Endothelial cell of umbilical vein (primary cell): ENCODE data around the gene FBLN7. TPM values are rescaled to one million over a fixed set of nuclear protein-coding genes. Genes with fewer than 3 reads are reported as not detected.

Experiments
- BruUV-seq: library from RNA; stranded (reverse); fragments of 400-500 nt; replicated peaks from 2 replicates; lab custom pipeline; 2021; lab: Mats Ljungman, UMichigan
- CTCF ChIA-PET: fragments of 300-600, 350-600 bp; sonication (Branson Sonifier 250); formaldehyde crosslinking; loops from one replicate; lab custom pipeline; 2021; ENCODE audit warnings: antibody characterized with exemption, inconsistent platforms; lab: Charles Lee
- POLR2A ChIA-PET: fragments of 300-600, 350-600 bp; sonication (Branson Sonifier 250); formaldehyde crosslinking; loops from one replicate; lab custom pipeline; 2021; ENCODE audit warnings: antibody characterized with exemption, inconsistent platforms; lab: Charles Lee
- DNase-seq: peaks from one replicate; pipeline ENCODE4 v3.0.0-alpha.2; 2011; ENCODE audit warnings: low read depth, low spot score
- FAIRE-seq: peaks from 2 replicates; lab custom pipeline; 2011; peaks lifted over from hg19 to GRCh38; lab: Jason Lieb, UNC
- H2AFZ ChIP-seq: 2 replicates; pipeline ENCODE4 v1.6.0; 2012; ENCODE audit warnings: low read depth, low read length, control low read depth, inconsistent platforms
- H3K27ac ChIP-seq: 2 replicates; pipeline ENCODE4 v1.5.1; 2011; ENCODE audit warnings: low read depth, mild to moderate bottlenecking, control low read depth, low read length, moderate library complexity; ENCODE audit not compliant: insufficient read depth
- H3K27me3 ChIP-seq, 2 experiments: 2 replicates each; pipeline versions ENCODE4 v1.6.0 to v1.6.1; 2011; ENCODE audit warnings: low read length in 2 of 2, mixed read lengths in 1 of 2; ENCODE audit not compliant: control insufficient read depth in 2 of 2, insufficient read depth in 2 of 2
- H3K36me3 ChIP-seq, 2 experiments: 2 replicates in 1 of 2; 3 replicates in 1 of 2; pipeline ENCODE4 v1.5.1; 2011; ENCODE audit warnings: low read length in 2 of 2, mild to moderate bottlenecking in 1 of 2, moderate library complexity in 1 of 2; ENCODE audit not compliant: control insufficient read depth in 2 of 2, insufficient read depth in 2 of 2; ENCODE audit errors: extremely low read depth in 1 of 2
- H3K4me1 ChIP-seq: 3 replicates; pipeline ENCODE4 v1.5.1; 2011; ENCODE audit warnings: mild to moderate bottlenecking, low read length; ENCODE audit not compliant: control insufficient read depth, insufficient read depth; ENCODE audit errors: extremely low read depth
- H3K4me2 ChIP-seq: 2 replicates; pipeline ENCODE4 v1.6.1; 2011; ENCODE audit warnings: low read length, control low read depth, mixed read lengths; ENCODE audit not compliant: insufficient read depth
- H3K4me3 ChIP-seq, 3 experiments: fragments of 200-600 bp in 1 of 3; sonication (generic), shearing (Covaris generic) in 1 of 3; replicated peaks in 1 of 3; 2 replicates each; pipeline ENCODE4 v1.5.1; 2011 to 2016; ENCODE audit warnings: control low read depth in 3 of 3, low read length in 3 of 3, mild to moderate bottlenecking in 2 of 3, inconsistent platforms in 1 of 3, low read depth in 1 of 3, moderate library complexity in 1 of 3; ENCODE audit not compliant: insufficient read depth in 1 of 3
- H3K79me2 ChIP-seq: 2 replicates; pipeline ENCODE4 v1.6.0; 2012; ENCODE audit warnings: low read length, inconsistent platforms; ENCODE audit not compliant: control insufficient read depth, insufficient read depth
- H3K9ac ChIP-seq: replicated peaks from 2 replicates; pipeline ENCODE3; 2011; ENCODE audit warnings: low read length, control low read depth; ENCODE audit not compliant: insufficient read depth; ENCODE audit errors: extremely low read depth
- H3K9me1 ChIP-seq: replicated peaks from 3 replicates; pipeline ENCODE4 v1.6.0; 2011; ENCODE audit warnings: mild to moderate bottlenecking, low read length; ENCODE audit not compliant: control insufficient read depth, insufficient read depth; ENCODE audit errors: extremely low read depth
- H3K9me3 ChIP-seq: replicated peaks from 2 replicates; pipeline ENCODE4 v1.5.1; 2012; ENCODE audit warnings: low read length, inconsistent platforms; ENCODE audit not compliant: control insufficient read depth, insufficient read depth
- H4K20me1 ChIP-seq: replicated peaks from 2 replicates; pipeline ENCODE3; 2011; ENCODE audit warnings: mild to moderate bottlenecking, low read length; ENCODE audit not compliant: control insufficient read depth, insufficient read depth; ENCODE audit errors: extremely low read depth
- CTCF ChIP-seq, 2 donors: IDR thresholded peaks; 1 replicate in 1 of 2; 2 replicates in 1 of 2; pipeline ENCODE4 v1.5.1; 2011; ENCODE audit warnings: low read length in 2 of 2, mild to moderate bottlenecking in 2 of 2, moderate library complexity in 2 of 2, control low read depth in 1 of 2, inconsistent platforms in 1 of 2, low read depth in 1 of 2; ENCODE audit not compliant: insufficient read depth in 1 of 2; ENCODE audit errors: extremely low read depth in 1 of 2
- EZH2 ChIP-seq: IDR thresholded peaks from 2 replicates; pipeline ENCODE4 v1.6.1; 2012; ENCODE audit warnings: borderline replicate concordance, low read depth, mild to moderate bottlenecking, moderate library complexity, low read length, inconsistent platforms; ENCODE audit not compliant: severe bottlenecking
- FOS ChIP-seq: IDR thresholded peaks from 2 replicates; pipeline ENCODE4 v1.6.1; 2011; ENCODE audit warnings: mild to moderate bottlenecking, low read length, moderate library complexity, borderline replicate concordance; ENCODE audit not compliant: insufficient read depth
- GATA2 ChIP-seq: IDR thresholded peaks from 2 replicates; pipeline ENCODE4 v1.7.0; 2011; ENCODE audit warnings: low read depth, mild to moderate bottlenecking, moderate library complexity, mixed read lengths, low read length; ENCODE audit not compliant: insufficient read length, insufficient read depth
- JUN ChIP-seq: IDR thresholded peaks from 2 replicates; pipeline ENCODE4 v1.6.1; 2011; ENCODE audit warnings: borderline replicate concordance, low read depth; ENCODE audit not compliant: insufficient read length, insufficient read depth
- MYC ChIP-seq: IDR thresholded peaks from one replicate; pipeline ENCODE4 v1.6.1; 2011; ENCODE audit warnings: mild to moderate bottlenecking, low read depth, low read length
- POLR2A ChIP-seq: IDR thresholded peaks from 2 replicates; pipeline ENCODE4 v1.6.1; 2012; ENCODE audit warnings: low read depth, mild to moderate bottlenecking, control low read depth, low read length
- POLR2AphosphoS5 ChIP-seq: IDR thresholded peaks from 2 replicates; pipeline ENCODE4 v1.6.1; 2012; ENCODE audit warnings: low read depth, mild to moderate bottlenecking, control low read depth, low read length, moderate library complexity; ENCODE audit not compliant: insufficient read depth
- dilution Hi-C: fragments of 300-500 bp; cut with MboI; formaldehyde crosslinking; loops from one replicate; pipeline ENCODE4 v1.15.0; 2019; ENCODE audit warnings: low sequenced_read_pairs; ENCODE audit not compliant: extremely low pct_ligation_motif_present
- intact Hi-C: fragments of 100-400 bp; cut with micrococcal nuclease; formaldehyde crosslinking; loops from one replicate; pipeline ENCODE4 v1.10.0; 2022
- polyA plus RNA-seq, 4 experiments: library from polyadenylated mRNA; depleted of rRNA in 3 of 4; stranded (reverse) in 3 of 4; unstranded in 1 of 4; fragments of >200 nt; gene quantifications; 2 replicates each; pipeline versions ENCODE4 v1.2.1 to v1.2.3, GENCODE V29; 2011 to 2012; ENCODE audit warnings: missing spikeins in 1 of 4
- total RNA-seq: library from RNA; stranded (reverse); gene quantifications from 2 replicates; pipeline ENCODE4 v1.2.3, GENCODE V29; 2021
- TF ChIP-seq, protein P1 (sequence below): IDR thresholded peaks from 2 replicates; pipeline ENCODE4 v1.6.1; 2011; ENCODE audit not compliant: insufficient read depth, insufficient read length

The FBLN7 gene
- total and polyA plus RNA-seq, 2 donors (not counting 3 experiments of a cell fraction or from before 2014, with no cell fraction given), result 3.1 to 3.3 TPM

DNA sequence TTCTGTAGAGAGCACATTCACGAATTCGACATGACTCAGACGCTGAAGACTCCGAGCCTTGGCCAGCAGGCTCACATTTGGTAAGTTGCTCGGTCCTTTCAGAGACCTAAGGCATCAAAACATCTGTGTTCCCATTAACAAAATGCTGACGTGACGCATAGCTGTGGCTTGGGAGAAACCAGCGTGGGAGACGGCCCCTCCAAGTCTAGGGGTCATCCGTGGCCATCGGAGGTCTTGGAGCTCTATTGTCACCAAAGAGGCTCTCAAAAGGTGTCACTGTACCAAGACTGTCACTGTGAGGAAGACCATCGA lies 14.9 kb downstream of the FBLN7 start:
- H2AFZ ChIP-seq, result no peak overlapping the region
- FAIRE-seq (no peak), DNase-seq (no peak)
- CTCF ChIA-PET, result interaction anchor here (0.8 kb wide), 1 partner anchor 9 kb away, joined by 3 read pairs; no protein-coding TSS in a partner anchor
- intact Hi-C loops (no loop called here), dilution Hi-C loops (no loop called here)
- no peaks in the 10 kb centered on the region for H3K36me3 ChIP-seq
- no peaks in the 10 kb centered on the region for H3K9me1 ChIP-seq
- H4K20me1 ChIP-seq, result no peaks in the 10 kb centered on the region
- no peaks in the 10 kb centered on the region for H3K9me3 ChIP-seq
- no TSS peak for BruUV-seq
- TF ChIP-seq GATA2, result no peak
- TF ChIP-seq EZH2, result no peak
- TF ChIP-seq, protein P1, sequence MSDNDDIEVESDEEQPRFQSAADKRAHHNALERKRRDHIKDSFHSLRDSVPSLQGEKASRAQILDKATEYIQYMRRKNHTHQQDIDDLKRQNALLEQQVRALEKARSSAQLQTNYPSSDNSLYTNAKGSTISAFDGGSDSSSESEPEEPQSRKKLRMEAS, result no peak
- TF ChIP-seq MYC, result no peak
- TF ChIP-seq JUN, result no peak
- no peak for TF ChIP-seq FOS
- TF ChIP-seq CTCF (IDR thresholded peaks at IDR 0.05; ENCODE audit: extremely low read depth in 1 of 2, insufficient read depth in 1 of 2, low read depth in 1 of 2, low read length in 2 of 2), result no peak
- TF ChIP-seq POLR2A, result no peak
- no peak for TF ChIP-seq POLR2AphosphoS5
- H3K4me3 ChIP-seq, result no peak overlapping the region
- H3K79me2 ChIP-seq, result no peaks in the 10 kb centered on the region
- H3K27me3 ChIP-seq, result no peaks in the 10 kb centered on the region
- H3K9ac ChIP-seq, result no peak overlapping the region
- H3K4me1 ChIP-seq, result peaks cover 19% of the 10 kb centered on the region
- H3K27ac ChIP-seq, result no peak overlapping the region
- H3K4me2 ChIP-seq, result no peak overlapping the region
- POLR2A ChIA-PET, result no interaction called here
